Smooth muscle cell (in vitro differentiated cells): ENCODE results near the gene BAX. TPM values are rescaled to one million over a fixed set of nuclear protein-coding genes. Genes with fewer than 3 reads are reported as not detected.

Experiments used
- DNase-seq: peaks from one replicate; lab custom pipeline; 2025; ENCODE audit not compliant: unreplicated experiment; lab: John Stamatoyannopoulos, UW
- H2AFZ ChIP-seq: fragments of 200-600 bp; sonication (generic); 2 replicates; pipeline ENCODE4 v1.6.0; 2016; ENCODE audit warnings: antibody characterized with exemption, low read depth, mild to moderate bottlenecking
- H3F3A ChIP-seq: fragments of 200-600 bp; sonication (generic); 2 replicates; pipeline ENCODE4 v1.6.0; 2017; ENCODE audit warnings: antibody characterized with exemption, low read depth
- H3K27ac ChIP-seq: fragments of 200-600 bp; sonication (generic); 2 replicates; pipeline ENCODE4 v1.5.1; 2016; ENCODE audit warnings: low read depth, mild to moderate bottlenecking
- H3K27me3 ChIP-seq: fragments of 200-600 bp; sonication (generic); 2 replicates; pipeline ENCODE4 v1.6.1; 2016; ENCODE audit warnings: low read depth, mild to moderate bottlenecking
- H3K36me3 ChIP-seq: fragments of 200-600 bp; sonication (generic); 2 replicates; pipeline ENCODE4 v1.5.1; 2016; ENCODE audit warnings: low read depth
- H3K4me1 ChIP-seq: fragments of 200-600 bp; sonication (generic); 2 replicates; pipeline ENCODE4 v1.5.1; 2016; ENCODE audit warnings: low read depth
- H3K4me2 ChIP-seq: fragments of 200-600 bp; sonication (generic); 2 replicates; pipeline ENCODE4 v1.6.0; 2016; ENCODE audit warnings: mild to moderate bottlenecking
- H3K4me3 ChIP-seq: fragments of 200-600 bp; sonication (generic); 2 replicates; pipeline ENCODE4 v1.5.1; 2016; ENCODE audit warnings: mild to moderate bottlenecking
- H3K79me2 ChIP-seq: fragments of 200-600 bp; sonication (generic); 2 replicates; pipeline ENCODE4 v1.6.0; 2016; ENCODE audit warnings: low read depth, mild to moderate bottlenecking
- H3K9ac ChIP-seq: fragments of 200-600 bp; sonication (generic); 2 replicates; pipeline ENCODE4 v1.6.0; 2016; ENCODE audit warnings: low read depth
- H3K9me3 ChIP-seq: fragments of 200-600 bp; sonication (generic); replicated peaks from 2 replicates; pipeline ENCODE4 v1.5.1; 2016; ENCODE audit warnings: low read depth
- H4K20me1 ChIP-seq: fragments of 200-600 bp; sonication (generic); 2 replicates; pipeline ENCODE4 v1.6.0; 2016; ENCODE audit warnings: low read depth
- CTCF ChIP-seq: fragments of 200-600 bp; sonication (generic); IDR thresholded peaks from 2 replicates; pipeline ENCODE4 v1.5.1; 2017; ENCODE audit warnings: borderline replicate concordance, mild to moderate bottlenecking, antibody characterized with exemption; ENCODE audit not compliant: insufficient read depth, poor library complexity, severe bottlenecking
- WGBS: methylation state at CpG from one replicate; pipeline ENCODE4 v1.1.7; 2016; ENCODE audit warnings: low lambda C conversion rate; 5-methylcytosine and 5-hydroxymethylcytosine counted together
- polyA plus RNA-seq: library from polyadenylated mRNA; unstranded; fragments of >200 nt; fragmentation: Nextera tagmentation; extraction: Ambion mirVana; gene quantifications from 2 replicates; pipeline ENCODE4 v1.2.1, GENCODE V29; 2016
- total RNA-seq: library from RNA; depleted of rRNA; stranded (reverse); fragments of >200 nt; gene quantifications from 2 replicates; pipeline ENCODE4 v1.2.3, GENCODE V29; 2014

BAX gene
- total and polyA plus RNA-seq, 2 experiments from 2014 or later, result 42.8 to 153 TPM

GRCh38 chr19:48959341-48960239 lies 4.9 kb downstream of the BAX start:
- Histone ChIP-seq H2AFZ (no peak overlapping the region), H3K9ac (no peak overlapping the region), H3K9me3 (no peaks in the 10 kb centered on the region), H3K36me3 (no peaks in the 10 kb centered on the region), H3F3A (peaks cover 17% of the 10 kb centered on the region), H3K27me3 (no peaks in the 10 kb centered on the region), H3K79me2 (peaks cover 33% of the 10 kb centered on the region), H3K27ac (no peak overlapping the region), H3K4me3 (no peak overlapping the region), H3K4me1 (peaks cover 22% of the 10 kb centered on the region), H3K4me2 (no peak overlapping the region), H4K20me1 (no peaks in the 10 kb centered on the region)
- TF ChIP-seq CTCF, result no peak
- 89% methylated on average over 16 of the region's 16 CpGs for WGBS
- DNase-seq, result no peak

- H3K27ac ChIP-seq, result peak overlapping the region; percentile 100
- no peaks in the 10 kb centered on the region for H3K36me3 ChIP-seq
- H3K9ac ChIP-seq, result no peak overlapping the region
- H3K27me3 ChIP-seq, result no peaks in the 10 kb centered on the region
- no peak for DNase-seq
- H3F3A ChIP-seq, result peaks cover 22% of the 10 kb centered on the region
- H4K20me1 ChIP-seq, result peaks cover 9% of the 10 kb centered on the region
- no peak overlapping the region for H3K4me2 ChIP-seq
- H3K4me1 ChIP-seq, result peaks cover 18% of the 10 kb centered on the region
- H3K9me3 ChIP-seq, result no peaks in the 10 kb centered on the region
- H2AFZ ChIP-seq, result no peak overlapping the region
- peaks cover 26% of the 10 kb centered on the region for H3K79me2 ChIP-seq
- no peak for TF ChIP-seq CTCF
- 72% methylated on average over 19 of the region's 19 CpGs for WGBS
- no peak overlapping the region for H3K4me3 ChIP-seq
Measured at GRCh38 chr19:48961051-48961649, 6.5 kb downstream of the BAX start.

GRCh38 chr19:48961673-48962028 lies 7.0 kb downstream of the BAX start:
- Histone ChIP-seq H2AFZ (no peak overlapping the region), H3K27ac (peak overlapping the region; percentile 100), H3K9ac (no peak overlapping the region), H3K36me3 (no peaks in the 10 kb centered on the region), H3K79me2 (peaks cover 28% of the 10 kb centered on the region), H3K4me3 (no peak overlapping the region), H3K4me1 (peaks cover 23% of the 10 kb centered on the region), H3K4me2 (no peak overlapping the region), H4K20me1 (peaks cover 14% of the 10 kb centered on the region), H3K27me3 (no peaks in the 10 kb centered on the region), H3K9me3 (no peaks in the 10 kb centered on the region), H3F3A (peaks cover 27% of the 10 kb centered on the region)
- no peak for DNase-seq
- WGBS, result 81% methylated on average over 12 of the region's 12 CpGs
- no peak for TF ChIP-seq CTCF
